Sigmoid colon (tissue), 7 donors: Measurements from ENCODE around the gene AFAP1. TPM values are rescaled to one million over a fixed set of nuclear protein-coding genes. Genes with fewer than 3 reads are reported as not detected.

Source experiments
- DNase-seq: peaks from one replicate; pipeline ENCODE4 v3.0.0-alpha.2; 2019
- H3K27ac ChIP-seq, 4 donors: fragments of 200-600 bp; sonication (generic); one replicate each; pipeline ENCODE4 v1.5.1; 2016 to 2019; ENCODE audit warnings: mild to moderate bottlenecking in 1 of 4
- H3K27me3 ChIP-seq, 3 donors: fragments of 200-600 bp; sonication (generic); one replicate each; pipeline ENCODE4 v1.5.1; 2019; ENCODE audit warnings: mild to moderate bottlenecking in 1 of 3
- H3K36me3 ChIP-seq, 4 donors: fragments of 200-600 bp; sonication (generic); one replicate each; pipeline ENCODE4 v1.5.1; 2016 to 2019
- H3K4me1 ChIP-seq, 4 donors: fragments of 200-600 bp; sonication (generic); one replicate each; pipeline ENCODE4 v1.5.1; 2017 to 2019
- H3K4me3 ChIP-seq, 4 donors: fragments of 200-600 bp; sonication (generic); one replicate each; pipeline ENCODE4 v1.5.1; 2017 to 2019; ENCODE audit warnings: mild to moderate bottlenecking in 2 of 4, moderate library complexity in 1 of 4
- H3K9me3 ChIP-seq, 4 donors: fragments of 200-600 bp in 3 of 4; sonication (generic) in 3 of 4; one replicate each; pipeline versions ENCODE4 v1.5.1 to v1.6.1; 2013 to 2019
- EP300 ChIP-seq, 4 donors: sonication (generic); formaldehyde crosslinking; IDR thresholded peaks; one replicate each; pipeline ENCODE4 v1.6.1; 2017; ENCODE audit warnings: antibody characterized with exemption in 4 of 4
- POLR2A ChIP-seq, 2 donors: fragments of 450-650 bp; IDR thresholded peaks; one replicate each; pipeline ENCODE4 v1.6.1; 2016; ENCODE audit warnings: antibody characterized with exemption in 2 of 2, mild to moderate bottlenecking in 2 of 2, moderate library complexity in 2 of 2
- POLR2AphosphoS5 ChIP-seq, 4 donors: sonication (generic); formaldehyde crosslinking; IDR thresholded peaks; one replicate each; pipeline ENCODE4 v1.6.1; 2017; ENCODE audit warnings: antibody characterized with exemption in 4 of 4
- WGBS, 2 donors: extraction: QIAGEN DNeasy Blood & Tissue Kit; methylation state at CpG; one replicate each; pipeline ENCODE4 v1.1.7; 2013; 5-methylcytosine and 5-hydroxymethylcytosine counted together
- intact Hi-C: fragments of 100-400 bp; cut with DNase I; formaldehyde crosslinking; loops from one replicate; pipeline ENCODE4 v1.15.1; 2023
- polyA plus RNA-seq, 3 donors: library from polyadenylated mRNA; stranded (reverse); fragments of 200-250 nt; gene quantifications; one replicate each; pipeline ENCODE4 v1.2.3, GENCODE V29; 2013
- total RNA-seq, 4 donors: library from RNA; depleted of rRNA; stranded (reverse); fragments of >200 nt; gene quantifications; one replicate each; pipeline ENCODE4 v1.1.0, GENCODE V29; 2016
- TF ChIP-seq, protein P1 (sequence below), 4 experiments: fragments of 450-650 bp in 3 of 4; fragments of 200-600 bp in 1 of 4; IDR thresholded peaks; one replicate each; pipeline ENCODE4 v1.5.1; 2016 to 2019; ENCODE audit warnings: antibody characterized with exemption in 4 of 4, mild to moderate bottlenecking in 3 of 4, moderate library complexity in 2 of 4
- donor health status: healthy with polysubstance abuse.
- donor health status: Bipolar disorder and iron deficiency.
- donor health status: healthy.

The AFAP1 gene
- total and polyA plus RNA-seq, 7 donors = 7.6 to 51.3 (median 24.0) TPM

DNA sequence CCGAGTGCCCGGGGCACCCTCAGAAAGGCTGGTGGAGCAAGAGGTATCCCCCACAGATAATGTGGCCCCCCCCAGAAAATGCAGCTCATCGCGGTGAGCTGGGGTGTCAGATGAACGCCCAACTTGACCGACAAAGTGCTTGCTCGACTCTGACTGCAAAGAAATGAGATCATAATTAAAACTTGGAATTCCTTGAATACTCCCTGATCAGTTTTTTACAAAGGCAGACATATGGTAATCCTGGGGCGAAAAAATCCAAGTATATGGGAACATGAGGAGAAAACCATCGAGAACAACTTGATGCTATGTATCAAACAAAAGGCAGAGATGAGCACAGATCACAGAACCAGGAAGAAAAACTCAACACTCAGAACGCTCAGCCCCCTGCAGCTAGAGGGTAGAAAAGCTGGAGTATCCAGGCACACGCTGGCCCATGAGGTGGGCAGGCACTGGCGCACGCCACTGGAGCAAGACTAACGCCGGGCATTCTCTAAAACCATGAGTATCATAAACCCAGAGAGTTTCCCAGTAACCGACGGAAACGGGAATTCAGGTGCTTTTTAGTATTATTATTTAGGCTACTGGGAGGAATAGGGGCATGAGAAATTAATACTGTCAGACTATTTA is 127.3 kb downstream of the AFAP1 start:
- Histone ChIP-seq H3K27me3 (no peaks in the 10 kb centered on the region), H3K4me1 (peaks cover 0 to 76% (median 53%) of the 10 kb centered on the region in 4 donors), H3K36me3 (peaks cover 0 to 39% (median 12%) of the 10 kb centered on the region in 4 donors), H3K27ac (peak overlapping the region; percentile 81 to 86 (median 86)), H3K4me3 (peak overlapping the region in 3 of 4 donors; percentile 8 to 21 (median 15)), H3K9me3 (no peaks in the 10 kb centered on the region)
- intact Hi-C loops = loop anchor here (2.0 kb wide), 1 partner anchor 30 kb away; no protein-coding TSS in a partner anchor
- WGBS, 2 donors = 61 to 68% methylated on average over 18 of the region's 18 CpGs
- TF ChIP-seq, protein P1, sequence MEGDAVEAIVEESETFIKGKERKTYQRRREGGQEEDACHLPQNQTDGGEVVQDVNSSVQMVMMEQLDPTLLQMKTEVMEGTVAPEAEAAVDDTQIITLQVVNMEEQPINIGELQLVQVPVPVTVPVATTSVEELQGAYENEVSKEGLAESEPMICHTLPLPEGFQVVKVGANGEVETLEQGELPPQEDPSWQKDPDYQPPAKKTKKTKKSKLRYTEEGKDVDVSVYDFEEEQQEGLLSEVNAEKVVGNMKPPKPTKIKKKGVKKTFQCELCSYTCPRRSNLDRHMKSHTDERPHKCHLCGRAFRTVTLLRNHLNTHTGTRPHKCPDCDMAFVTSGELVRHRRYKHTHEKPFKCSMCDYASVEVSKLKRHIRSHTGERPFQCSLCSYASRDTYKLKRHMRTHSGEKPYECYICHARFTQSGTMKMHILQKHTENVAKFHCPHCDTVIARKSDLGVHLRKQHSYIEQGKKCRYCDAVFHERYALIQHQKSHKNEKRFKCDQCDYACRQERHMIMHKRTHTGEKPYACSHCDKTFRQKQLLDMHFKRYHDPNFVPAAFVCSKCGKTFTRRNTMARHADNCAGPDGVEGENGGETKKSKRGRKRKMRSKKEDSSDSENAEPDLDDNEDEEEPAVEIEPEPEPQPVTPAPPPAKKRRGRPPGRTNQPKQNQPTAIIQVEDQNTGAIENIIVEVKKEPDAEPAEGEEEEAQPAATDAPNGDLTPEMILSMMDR (IDR thresholded peaks at IDR 0.05) = no peak
- TF ChIP-seq EP300 (IDR thresholded peaks at IDR 0.05) (no peak), POLR2AphosphoS5 (IDR thresholded peaks at IDR 0.05) (no peak), POLR2A (IDR thresholded peaks at IDR 0.05) (no peak)
- peak; percentile 47 for DNase-seq

DNA sequence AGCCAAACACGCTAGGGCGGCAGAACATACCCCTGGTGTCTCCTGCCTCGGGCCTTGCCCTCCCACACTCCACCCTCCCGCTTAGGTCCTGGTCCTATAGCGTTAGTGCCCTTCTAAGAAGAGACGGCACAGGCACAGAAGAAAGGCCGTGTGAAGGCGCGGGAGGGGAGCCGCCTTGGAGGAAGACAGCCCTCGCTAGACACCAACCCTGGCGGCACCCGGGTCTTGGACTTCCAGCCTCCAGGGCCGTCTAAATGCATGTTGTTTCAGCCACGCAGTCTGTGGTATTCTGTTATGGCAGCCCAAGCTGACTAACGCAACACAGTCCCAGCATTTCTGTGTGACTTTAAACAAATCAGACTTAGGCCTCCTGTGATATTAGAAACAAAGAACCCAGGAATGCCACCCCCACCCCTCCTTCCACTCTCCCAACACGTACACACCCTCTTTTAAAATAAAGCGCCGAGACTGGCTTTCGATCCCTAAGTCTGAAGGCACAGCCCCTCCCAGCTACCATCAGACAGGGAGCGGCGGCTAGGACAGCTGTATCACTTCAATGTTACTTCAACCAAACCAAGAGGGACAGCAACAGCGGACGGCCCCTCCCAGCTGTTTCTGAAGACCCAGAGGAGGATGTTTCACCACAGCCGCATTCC is 128.0 kb downstream of the AFAP1 start:
- Histone ChIP-seq H3K36me3 (peaks cover 0 to 39% (median 12%) of the 10 kb centered on the region in 4 donors), H3K4me3 (peak overlapping the region in 3 of 4 donors; percentile 8 to 21 (median 15)), H3K9me3 (no peaks in the 10 kb centered on the region)

DNA sequence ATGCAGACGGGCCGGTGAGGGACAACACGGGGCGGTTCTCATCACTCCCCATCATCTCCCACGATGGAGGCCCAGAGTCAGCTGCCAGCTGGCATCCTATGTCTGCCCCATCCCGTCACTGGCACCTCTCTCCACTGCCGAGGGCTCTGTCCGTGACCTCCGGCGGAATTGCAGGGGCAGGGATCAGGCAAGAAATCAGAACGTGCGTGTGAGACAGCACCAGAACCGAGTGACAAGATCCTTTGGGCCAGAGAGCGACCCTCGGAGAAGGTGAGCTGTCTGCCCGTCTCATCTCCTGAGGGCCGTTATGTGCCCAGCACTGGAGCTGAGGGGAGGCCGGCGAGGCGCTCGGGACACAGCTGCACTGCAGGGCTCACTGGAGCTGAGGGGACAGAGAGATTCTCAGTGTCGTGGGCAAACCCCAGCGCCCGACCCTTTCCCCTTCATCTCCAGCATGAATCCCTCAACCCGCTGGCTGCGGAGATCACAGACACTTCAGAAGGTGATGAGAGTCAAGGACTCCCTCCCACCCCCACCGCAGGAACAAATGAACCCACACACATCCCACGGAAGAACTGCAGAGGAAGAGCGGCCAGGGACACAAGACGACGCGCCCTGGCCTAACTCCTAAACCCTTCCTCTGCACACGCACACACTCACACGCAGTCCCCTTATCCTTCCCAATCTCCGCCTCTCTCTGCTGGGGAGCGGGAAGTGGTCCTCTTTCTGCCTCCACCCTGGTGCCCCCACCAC is 128.7 kb downstream of the AFAP1 start:
- Histone ChIP-seq H3K36me3 (peaks cover 0 to 34% (median 12%) of the 10 kb centered on the region in 4 donors), H3K9me3 (no peaks in the 10 kb centered on the region), H3K4me1 (peaks cover 0 to 83% (median 67%) of the 10 kb centered on the region in 4 donors), H3K27ac (peak overlapping the region; percentile 81 to 86 (median 86)), H3K27me3 (no peaks in the 10 kb centered on the region), H3K4me3 (peak overlapping the region in 1 of 4 donors; percentile 15)
- TF ChIP-seq, protein P1 (IDR thresholded peaks at IDR 0.05) = no peak
- TF ChIP-seq POLR2AphosphoS5 (IDR thresholded peaks at IDR 0.05) = no peak
- TF ChIP-seq EP300 (IDR thresholded peaks at IDR 0.05) = no peak
- TF ChIP-seq POLR2A (IDR thresholded peaks at IDR 0.05) = no peak
- intact Hi-C loops = no loop called here
- WGBS, 2 donors = 87 to 89% methylated on average over 36 of the region's 36 CpGs
- peak; percentile 69 for DNase-seq

More for the DNA sequence above, 128.0 kb downstream of the AFAP1 start:
- intact Hi-C loops = loop anchor here (2.0 kb wide), 1 partner anchor 31 kb away; no protein-coding TSS in a partner anchor
- Histone ChIP-seq H3K27me3 (no peaks in the 10 kb centered on the region), H3K27ac (peak overlapping the region; percentile 81 to 86 (median 86)), H3K4me1 (peaks cover 0 to 80% (median 60%) of the 10 kb centered on the region in 4 donors)
- DNase-seq = peak; percentile 92
- TF ChIP-seq EP300 (IDR thresholded peaks at IDR 0.05) (no peak), POLR2AphosphoS5 (IDR thresholded peaks at IDR 0.05) (peak; percentile 22 to 62 (median 45))
- 36 to 60% methylated on average over 25 of the region's 25 CpGs for WGBS, 2 donors

DNA sequence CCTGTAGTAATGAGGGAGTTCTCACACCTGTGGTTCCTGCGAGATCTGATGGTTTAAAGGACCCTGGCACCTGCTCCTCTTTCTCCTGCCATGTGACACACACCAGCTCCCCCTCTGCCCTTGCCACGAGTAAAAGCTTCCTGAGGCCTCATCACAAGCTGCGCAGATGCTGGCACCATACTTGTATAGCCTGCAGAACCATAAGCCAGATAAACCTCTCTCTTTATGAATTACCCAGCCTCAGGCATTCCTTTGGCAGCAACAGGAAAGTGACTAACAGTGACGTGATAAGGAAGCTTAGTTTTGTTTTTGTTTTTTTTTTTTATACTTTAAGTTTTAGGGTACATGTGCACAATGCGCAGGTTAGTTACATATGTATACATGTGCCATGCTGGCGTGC is 130.9 kb downstream of the AFAP1 start:
- H3K36me3 ChIP-seq = peaks cover 0 to 14% (median 5%) of the 10 kb centered on the region in 4 donors
- H3K27ac ChIP-seq = peak overlapping the region in 3 of 4 donors; percentile 79 to 86 (median 83)
- H3K27me3 ChIP-seq = no peaks in the 10 kb centered on the region
- WGBS, 2 donors = 82 to 84% methylated on average over 6 of the region's 6 CpGs
- no peak overlapping the region for H3K4me3 ChIP-seq
- DNase-seq = peak; percentile 36
- intact Hi-C loops = loop anchor here (5.0 kb wide), 1 partner anchor 164 kb away; no protein-coding TSS in a partner anchor
- H3K4me1 ChIP-seq = peaks cover 0 to 91% (median 80%) of the 10 kb centered on the region in 4 donors
- no peaks in the 10 kb centered on the region for H3K9me3 ChIP-seq
- no peak for TF ChIP-seq POLR2A (IDR thresholded peaks at IDR 0.05)
- TF ChIP-seq, protein P1 (IDR thresholded peaks at IDR 0.05) = no peak
- no peak for TF ChIP-seq EP300 (IDR thresholded peaks at IDR 0.05)
- TF ChIP-seq POLR2AphosphoS5 (IDR thresholded peaks at IDR 0.05) = no peak
